NT2/D1 (cell line): ENCODE measurements around the gene FMN1.

Experiments
- DNase-seq: peaks from one replicate; pipeline ENCODE4 v3.0.0-alpha.2; 2011; ENCODE audit warnings: low read depth, low spot score
- H3K27me3 ChIP-seq: 2 replicates; pipeline ENCODE4 v1.6.0; 2011; ENCODE audit warnings: mild to moderate bottlenecking; ENCODE audit not compliant: insufficient read length, insufficient read depth
- H3K36me3 ChIP-seq: 2 replicates; pipeline ENCODE4 v1.6.1; 2011; ENCODE audit warnings: mild to moderate bottlenecking, low read length, mixed read lengths; ENCODE audit not compliant: insufficient read depth, insufficient read length
- H3K4me1 ChIP-seq: 2 replicates; pipeline ENCODE4 v1.5.1; 2011; ENCODE audit not compliant: insufficient read depth, insufficient read length
- H3K4me3 ChIP-seq: 2 replicates; pipeline ENCODE4 v1.5.1; 2011; ENCODE audit warnings: low read depth; ENCODE audit not compliant: insufficient read length
- H3K9ac ChIP-seq: 2 replicates; pipeline ENCODE4 v1.6.0; 2011; ENCODE audit warnings: low read depth; ENCODE audit not compliant: insufficient read length
- H3K9me3 ChIP-seq: 2 replicates; pipeline ENCODE4 v1.5.1; 2011; ENCODE audit warnings: mild to moderate bottlenecking, low read length; ENCODE audit not compliant: insufficient read depth
- SUZ12 ChIP-seq: IDR thresholded peaks from 2 replicates; pipeline ENCODE4 v1.6.1; 2011; ENCODE audit not compliant: insufficient read length, insufficient read depth; ENCODE audit errors: extremely low read depth
- YY1 ChIP-seq: IDR thresholded peaks from 2 replicates; pipeline ENCODE4 v1.6.1; 2011; ENCODE audit not compliant: insufficient read length, insufficient read depth
- ZNF274 ChIP-seq: IDR thresholded peaks from 2 replicates; pipeline ENCODE4 v1.6.1; 2011; ENCODE audit warnings: mild to moderate bottlenecking, low read depth, low read length

Gene FMN1

DNA sequence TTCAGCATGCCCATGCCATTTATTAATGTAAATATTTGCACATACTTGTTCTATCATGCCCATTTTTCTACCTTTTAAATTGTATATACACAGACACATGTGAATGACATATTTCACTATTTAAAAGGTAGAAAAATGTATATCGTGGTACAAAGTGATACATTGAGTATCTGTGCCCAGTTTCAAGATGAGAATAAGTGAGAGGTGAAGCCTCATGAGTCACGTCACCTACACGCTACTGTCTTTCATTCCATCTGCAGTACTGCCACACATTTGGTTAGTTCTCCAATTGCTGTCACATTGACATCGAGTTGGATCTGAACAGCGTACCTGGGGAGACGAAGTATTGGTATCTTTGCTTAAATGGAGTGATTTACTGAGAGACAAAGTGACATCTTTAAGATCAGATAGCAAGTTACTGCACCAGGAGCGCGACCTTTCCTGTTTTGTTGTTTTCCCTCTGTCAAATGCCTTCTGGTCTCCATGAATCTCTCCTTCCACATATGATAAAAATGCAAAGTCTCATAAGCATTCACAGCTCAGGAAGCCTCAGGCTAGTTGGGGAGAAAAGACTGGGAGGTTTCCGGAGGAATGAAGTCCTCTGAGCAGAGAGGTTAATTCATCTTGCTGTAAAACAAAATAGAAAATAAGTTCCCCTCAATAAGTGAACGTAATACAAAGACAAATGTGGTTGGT, 464.7 kb downstream of the FMN1 start:
- Histone ChIP-seq H3K4me3 (no peak overlapping the region), H3K4me1 (no peaks in the 10 kb centered on the region), H3K27me3 (no peaks in the 10 kb centered on the region), H3K9ac (no peak overlapping the region), H3K36me3 (peaks cover 23% of the 10 kb centered on the region), H3K9me3 (no peaks in the 10 kb centered on the region)
- DNase-seq, result no peak
- TF ChIP-seq SUZ12 (no peak), YY1 (no peak), ZNF274 (no peak)

DNA sequence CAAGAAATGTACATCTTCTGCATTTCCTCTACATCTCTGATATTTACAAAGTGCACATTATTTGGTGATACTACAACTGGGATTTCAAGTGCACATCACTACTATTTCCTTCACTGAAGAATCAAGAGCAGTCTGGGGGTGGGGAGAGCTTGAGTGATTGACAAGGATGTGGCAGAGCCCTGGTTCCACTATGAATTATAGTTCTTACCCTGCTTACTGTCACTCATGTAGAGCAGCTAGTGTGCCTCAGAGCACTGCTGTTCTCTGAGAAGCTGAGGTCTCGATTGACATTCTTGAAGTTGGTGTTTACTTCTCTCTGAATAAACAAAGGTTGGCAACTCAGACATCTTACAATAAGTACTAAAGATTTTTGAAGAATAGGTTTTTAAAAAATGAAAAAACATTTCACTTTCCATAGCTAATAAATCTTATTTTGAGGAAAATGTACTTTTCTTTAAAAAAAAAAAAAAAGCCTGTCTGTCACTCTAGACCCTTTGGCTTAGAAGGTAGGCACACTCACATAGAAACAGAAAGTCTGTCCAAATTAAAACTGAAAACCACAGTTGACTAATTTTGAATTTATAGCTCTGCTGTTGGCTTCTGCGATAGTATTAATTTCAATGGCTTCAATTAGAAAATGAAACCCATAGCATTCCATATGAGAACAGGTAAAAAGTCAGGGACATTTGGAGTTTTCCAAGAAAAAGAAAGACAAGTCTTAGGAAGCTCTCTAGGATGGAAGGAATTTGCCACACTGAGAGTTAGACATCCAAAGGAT, 471.2 kb downstream of the FMN1 start:
- Histone ChIP-seq H3K27me3 (peaks cover 25% of the 10 kb centered on the region), H3K4me1 (no peaks in the 10 kb centered on the region), H3K4me3 (no peak overlapping the region), H3K9me3 (no peaks in the 10 kb centered on the region), H3K9ac (no peak overlapping the region), H3K36me3 (peaks cover 2% of the 10 kb centered on the region)
- TF ChIP-seq ZNF274 (no peak), SUZ12 (no peak), YY1 (no peak)
- no peak for DNase-seq

GRCh38 chr15:32722136-32722535, 472.4 kb downstream of the FMN1 start:
- no peak for DNase-seq
- H3K4me3 ChIP-seq, result no peak overlapping the region
- no peaks in the 10 kb centered on the region for H3K4me1 ChIP-seq
- no peak overlapping the region for H3K9ac ChIP-seq
- H3K9me3 ChIP-seq, result no peaks in the 10 kb centered on the region
- H3K36me3 ChIP-seq, result peaks cover 2% of the 10 kb centered on the region
- peaks cover 36% of the 10 kb centered on the region for H3K27me3 ChIP-seq
- TF ChIP-seq SUZ12 (no peak), YY1 (no peak), ZNF274 (no peak)

- no peak for DNase-seq
- Histone ChIP-seq H3K4me1 (no peaks in the 10 kb centered on the region), H3K36me3 (peaks cover 2% of the 10 kb centered on the region), H3K9ac (no peak overlapping the region), H3K4me3 (no peak overlapping the region), H3K9me3 (no peaks in the 10 kb centered on the region), H3K27me3 (peaks cover 42% of the 10 kb centered on the region)
- TF ChIP-seq SUZ12 (no peak), YY1 (no peak), ZNF274 (no peak)
Measured at GRCh38 chr15:32721596-32721995, 472.9 kb downstream of the FMN1 start.

GRCh38 chr15:32718821-32719716, 475.4 kb downstream of the FMN1 start:
- Histone ChIP-seq H3K9ac (peak overlapping the region; percentile 32), H3K9me3 (no peaks in the 10 kb centered on the region), H3K4me3 (peak overlapping the region; percentile 66), H3K4me1 (no peaks in the 10 kb centered on the region), H3K27me3 (peaks cover 64% of the 10 kb centered on the region), H3K36me3 (peaks cover 2% of the 10 kb centered on the region)
- no peak for TF ChIP-seq ZNF274
- peak; percentile 83 for TF ChIP-seq SUZ12
- TF ChIP-seq YY1, result no peak
- no peak for DNase-seq

DNA sequence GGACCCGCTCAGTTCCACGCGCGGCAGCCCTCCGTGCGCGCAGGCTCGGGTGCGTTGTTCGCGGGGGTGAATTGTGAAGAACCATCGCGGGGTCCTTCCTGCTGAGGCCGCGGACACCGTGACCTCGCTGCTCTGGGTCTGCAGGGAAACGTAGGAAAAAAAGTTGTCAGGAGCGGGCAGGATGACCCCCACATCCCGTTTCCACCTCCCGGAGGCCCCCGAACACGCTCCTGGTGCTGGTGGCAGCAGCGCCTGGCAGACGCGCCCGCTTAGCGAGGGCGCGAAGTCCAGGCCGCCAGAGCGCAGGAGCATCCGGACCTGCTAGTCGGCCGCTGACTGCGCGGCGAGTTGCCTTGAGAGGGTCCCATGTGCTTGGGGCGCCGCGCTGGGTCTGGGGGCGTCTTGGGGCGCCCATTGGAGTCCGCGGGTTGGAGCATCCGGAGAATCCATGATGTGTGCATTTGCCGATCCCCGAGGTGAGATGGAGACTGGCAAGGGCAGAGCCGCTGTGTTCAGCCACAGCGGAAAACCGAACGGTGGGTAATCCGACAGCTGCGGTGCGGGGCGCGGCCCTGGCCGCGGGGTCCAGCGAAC, 476.2 kb downstream of the FMN1 start:
- DNase-seq, result no peak
- H3K4me3 ChIP-seq, result peak overlapping the region; percentile 66

More for the DNA sequence above, 476.2 kb downstream of the FMN1 start:
- H3K9me3 ChIP-seq, result no peaks in the 10 kb centered on the region
- H3K27me3 ChIP-seq, result peaks cover 64% of the 10 kb centered on the region
- H3K9ac ChIP-seq, result peak overlapping the region; percentile 32
- H3K36me3 ChIP-seq, result peaks cover 2% of the 10 kb centered on the region
- TF ChIP-seq ZNF274 (no peak), SUZ12 (peak; percentile 43), YY1 (no peak)
- no peaks in the 10 kb centered on the region for H3K4me1 ChIP-seq
